Neural cell (in vitro differentiated cells): ENCODE measurements around the gene ANKDD1B. TPM values are rescaled to one million over a fixed set of nuclear protein-coding genes. Genes with fewer than 3 reads are reported as not detected.

ENCODE experiments used
- H2AFZ ChIP-seq: fragments of 200-600, 300-800 bp; sonication (generic), shearing (Covaris generic); 2 replicates; pipeline ENCODE4 v1.6.0; 2014; ENCODE audit warnings: low read depth, mild to moderate bottlenecking, antibody characterized with exemption, low read length, moderate library complexity
- H3F3A ChIP-seq: fragments of 200-600 bp; shearing (Covaris generic); 2 replicates; pipeline ENCODE4 v1.6.1; 2016; ENCODE audit warnings: mild to moderate bottlenecking, moderate library complexity, mixed read lengths, antibody characterized with exemption, low read length; ENCODE audit not compliant: insufficient read depth, poor library complexity, severe bottlenecking
- H3K27ac ChIP-seq: fragments of 200-600, 300-800 bp; sonication (generic), shearing (Covaris generic); 2 replicates; pipeline ENCODE4 v1.5.1; 2014; ENCODE audit warnings: mild to moderate bottlenecking, low read length, moderate library complexity
- H3K27me3 ChIP-seq: fragments of 300-800, 200-600 bp; sonication (generic), shearing (Covaris generic); 2 replicates; pipeline ENCODE4 v1.6.0; 2014; ENCODE audit warnings: mild to moderate bottlenecking, low read depth, low read length, moderate library complexity; ENCODE audit not compliant: insufficient read depth
- H3K36me3 ChIP-seq: fragments of 300-800, 200-600 bp; sonication (generic), shearing (Covaris generic); 2 replicates; pipeline ENCODE4 v1.5.1; 2014; ENCODE audit warnings: mild to moderate bottlenecking, antibody characterized with exemption, low read length, moderate library complexity; ENCODE audit not compliant: insufficient read depth
- H3K4me2 ChIP-seq: fragments of 300-800, 200-600 bp; sonication (generic), shearing (Covaris generic); 2 replicates; pipeline ENCODE4 v1.6.0; 2014; ENCODE audit warnings: mild to moderate bottlenecking, low read length
- H3K4me3 ChIP-seq: fragments of 300-800, 200-600 bp; sonication (generic), shearing (Covaris generic); 2 replicates; pipeline ENCODE4 v1.5.1; 2014; ENCODE audit warnings: mild to moderate bottlenecking, low read length, moderate library complexity
- H3K79me2 ChIP-seq: fragments of 200-600 bp; shearing (Covaris generic); replicated peaks from 2 replicates; pipeline ENCODE4 v1.6.0; 2014; ENCODE audit warnings: mild to moderate bottlenecking, low read length, moderate library complexity; ENCODE audit not compliant: insufficient read depth
- H3K9ac ChIP-seq: fragments of 300-800, 200-600 bp; sonication (generic), shearing (Covaris generic); 2 replicates; pipeline ENCODE4 v1.6.1; 2016; ENCODE audit warnings: mild to moderate bottlenecking, low read length, mixed read lengths
- H3K9me2 ChIP-seq: fragments of 200-600 bp; shearing (Covaris generic); 2 replicates; pipeline ENCODE4 v1.6.1; 2016; ENCODE audit warnings: mild to moderate bottlenecking, low read length, mixed read lengths; ENCODE audit not compliant: insufficient read depth
- H3K9me3 ChIP-seq: fragments of 200-600, 300-800 bp; sonication (generic), shearing (Covaris generic); 2 replicates; pipeline ENCODE4 v1.6.1; 2016; ENCODE audit warnings: mild to moderate bottlenecking, mixed run types, low read length, moderate library complexity, mixed read lengths
- H4K20me1 ChIP-seq: fragments of 200-600 bp; shearing (Covaris generic); 2 replicates; pipeline ENCODE4 v1.6.1; 2016; ENCODE audit warnings: mild to moderate bottlenecking, mixed run types; ENCODE audit not compliant: insufficient read depth
- CTCF ChIP-seq: fragments of 450-650 bp; IDR thresholded peaks from 2 replicates; pipeline ENCODE4 v1.5.1; 2014; ENCODE audit warnings: antibody characterized with exemption, mild to moderate bottlenecking, moderate library complexity; ENCODE audit not compliant: poor library complexity, severe bottlenecking
- EP300 ChIP-seq: fragments of 450-650 bp; conservative IDR thresholded peaks from 2 replicates; pipeline ENCODE4 v1.6.1; 2014; ENCODE audit warnings: antibody characterized with exemption, mild to moderate bottlenecking, moderate library complexity; ENCODE audit not compliant: poor library complexity, severe bottlenecking
- EZH2 ChIP-seq: fragments of 200-600, 300-800 bp; shearing (Covaris generic), sonication (generic); IDR thresholded peaks from 2 replicates; pipeline ENCODE4 v1.6.1; 2014; ENCODE audit warnings: antibody characterized with exemption, low read length, borderline replicate concordance, mild to moderate bottlenecking; ENCODE audit not compliant: insufficient read depth, poor library complexity, severe bottlenecking
- MXI1 ChIP-seq: fragments of 450-650 bp; conservative IDR thresholded peaks from 2 replicates; pipeline ENCODE4 v1.6.1; 2014; ENCODE audit warnings: antibody characterized with exemption, mild to moderate bottlenecking; ENCODE audit not compliant: poor library complexity, severe bottlenecking
- POLR2AphosphoS5 ChIP-seq: IDR thresholded peaks from 2 replicates; pipeline ENCODE4 v1.6.1; 2012
- RAD21 ChIP-seq: fragments of 450-650 bp; conservative IDR thresholded peaks from 2 replicates; pipeline ENCODE4 v1.6.1; 2014; ENCODE audit warnings: antibody characterized with exemption, mild to moderate bottlenecking, moderate library complexity
- REST ChIP-seq: IDR thresholded peaks from 2 replicates; pipeline ENCODE4 v1.6.1; 2012; ENCODE audit warnings: borderline replicate concordance
- SMC3 ChIP-seq: fragments of 450-650 bp; conservative IDR thresholded peaks from 2 replicates; pipeline ENCODE4 v1.6.1; 2014; ENCODE audit warnings: antibody characterized with exemption, mild to moderate bottlenecking, moderate library complexity; ENCODE audit not compliant: poor library complexity
- TAF1 ChIP-seq: IDR thresholded peaks from 2 replicates; pipeline ENCODE4 v1.6.1; 2012; ENCODE audit warnings: low read depth
- polyA plus RNA-seq: library from polyadenylated mRNA; depleted of rRNA; stranded (reverse); fragments of >200 nt; gene quantifications from 2 replicates; pipeline ENCODE4 v1.2.3, GENCODE V29; 2014

Gene ANKDD1B
- polyA plus RNA-seq, 1 donor from 2014 or later, result 0.37 TPM

GRCh38 chr5:75667586-75667985 lies 56.3 kb downstream of the ANKDD1B start:
- H3K79me2 ChIP-seq, result no peaks in the 10 kb centered on the region
- no peak overlapping the region for H3K27ac ChIP-seq
- no peaks in the 10 kb centered on the region for H4K20me1 ChIP-seq
- H3F3A ChIP-seq, result no peaks in the 10 kb centered on the region
- no peaks in the 10 kb centered on the region for H3K9me2 ChIP-seq
- no peaks in the 10 kb centered on the region for H3K27me3 ChIP-seq
- no peak overlapping the region for H2AFZ ChIP-seq
- TF ChIP-seq TAF1 (no peak), CTCF (no peak), EP300 (no peak)
- H3K36me3 ChIP-seq, result no peaks in the 10 kb centered on the region
- no peak overlapping the region for H3K4me2 ChIP-seq
- H3K9ac ChIP-seq, result no peak overlapping the region
- H3K9me3 ChIP-seq, result no peaks in the 10 kb centered on the region
- H3K4me3 ChIP-seq, result no peak overlapping the region

- H2AFZ ChIP-seq, result no peak overlapping the region
- H4K20me1 ChIP-seq, result no peaks in the 10 kb centered on the region
- no peaks in the 10 kb centered on the region for H3K9me3 ChIP-seq
- TF ChIP-seq TAF1 (no peak), SMC3 (no peak), EZH2 (no peak)
- H3F3A ChIP-seq, result no peaks in the 10 kb centered on the region
- H3K27ac ChIP-seq, result no peak overlapping the region
- no peaks in the 10 kb centered on the region for H3K36me3 ChIP-seq
- no peak overlapping the region for H3K9ac ChIP-seq
- H3K27me3 ChIP-seq, result no peaks in the 10 kb centered on the region
- H3K9me2 ChIP-seq, result no peaks in the 10 kb centered on the region
- H3K4me3 ChIP-seq, result no peak overlapping the region
- no peak overlapping the region for H3K4me2 ChIP-seq
- H3K79me2 ChIP-seq, result no peaks in the 10 kb centered on the region
Measured at GRCh38 chr5:75668445-75668844, 57.2 kb downstream of the ANKDD1B start.

GRCh38 chr5:75668977-75669689 lies 57.9 kb downstream of the ANKDD1B start:
- H3K4me3 ChIP-seq, result no peak overlapping the region
- H3K27ac ChIP-seq, result no peak overlapping the region

More at GRCh38 chr5:75668977-75669689, 57.9 kb downstream of the ANKDD1B start:
- no peaks in the 10 kb centered on the region for H3K9me3 ChIP-seq
- no peak overlapping the region for H3K9ac ChIP-seq
- H3K9me2 ChIP-seq, result no peaks in the 10 kb centered on the region
- H3F3A ChIP-seq, result no peaks in the 10 kb centered on the region
- no peaks in the 10 kb centered on the region for H4K20me1 ChIP-seq
- no peaks in the 10 kb centered on the region for H3K27me3 ChIP-seq
- no peaks in the 10 kb centered on the region for H3K36me3 ChIP-seq
- H3K4me2 ChIP-seq, result no peak overlapping the region
- TF ChIP-seq EP300 (no peak), POLR2AphosphoS5 (no peak), MXI1 (no peak), SMC3 (no peak), CTCF (no peak), REST (no peak), EZH2 (no peak), RAD21 (no peak), TAF1 (no peak)
- H2AFZ ChIP-seq, result no peak overlapping the region
- no peaks in the 10 kb centered on the region for H3K79me2 ChIP-seq
